Measurements from ENCODE around the gene RBPMS2.

The RBPMS2 gene

GRCh38 chr15:64716452-64716851, 58.9 kb downstream of the RBPMS2 start:
- DNase-seq = no peak

DNA sequence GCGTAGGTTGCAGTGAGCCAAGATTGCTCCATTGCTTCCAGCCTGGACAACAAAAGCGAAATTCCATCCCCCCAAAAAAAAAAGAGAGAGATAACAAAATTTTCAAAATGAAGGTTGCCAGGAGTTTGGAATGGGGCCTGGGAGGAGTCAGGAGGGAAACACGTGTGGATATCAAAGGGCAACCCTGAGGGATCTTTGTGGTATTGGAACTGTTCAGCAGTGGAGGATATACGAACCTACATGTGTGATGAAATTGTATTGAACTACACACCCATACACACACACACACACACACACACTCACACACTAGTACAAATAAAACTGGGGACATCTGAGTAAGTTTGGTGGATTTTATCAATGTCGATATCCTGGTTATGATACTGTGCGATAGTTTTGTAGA, 61.8 kb downstream of the RBPMS2 start:
- no peak for DNase-seq

DNA sequence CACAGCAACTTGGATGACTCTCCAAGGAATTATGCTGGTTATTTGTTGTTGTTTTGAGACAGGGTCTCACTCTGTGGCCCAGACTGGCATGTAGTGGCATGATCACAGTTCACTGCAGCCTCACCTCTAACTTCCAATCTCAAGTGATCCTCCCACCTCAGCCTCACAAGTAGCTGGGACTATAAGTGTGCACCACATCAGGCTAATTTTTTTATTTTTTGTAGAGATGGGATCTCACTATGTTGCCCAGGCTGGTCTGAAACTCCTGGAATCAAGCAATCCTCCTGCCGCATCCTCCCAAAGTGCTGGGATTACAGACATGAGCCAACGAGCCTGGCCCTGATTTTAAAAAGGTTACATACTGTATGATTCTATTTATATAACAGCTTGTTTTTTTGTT, 63.0 kb downstream of the RBPMS2 start:
- DNase-seq = no peak

GRCh38 chr15:64710676-64711428, 64.5 kb downstream of the RBPMS2 start:
- no peak for DNase-seq

DNA sequence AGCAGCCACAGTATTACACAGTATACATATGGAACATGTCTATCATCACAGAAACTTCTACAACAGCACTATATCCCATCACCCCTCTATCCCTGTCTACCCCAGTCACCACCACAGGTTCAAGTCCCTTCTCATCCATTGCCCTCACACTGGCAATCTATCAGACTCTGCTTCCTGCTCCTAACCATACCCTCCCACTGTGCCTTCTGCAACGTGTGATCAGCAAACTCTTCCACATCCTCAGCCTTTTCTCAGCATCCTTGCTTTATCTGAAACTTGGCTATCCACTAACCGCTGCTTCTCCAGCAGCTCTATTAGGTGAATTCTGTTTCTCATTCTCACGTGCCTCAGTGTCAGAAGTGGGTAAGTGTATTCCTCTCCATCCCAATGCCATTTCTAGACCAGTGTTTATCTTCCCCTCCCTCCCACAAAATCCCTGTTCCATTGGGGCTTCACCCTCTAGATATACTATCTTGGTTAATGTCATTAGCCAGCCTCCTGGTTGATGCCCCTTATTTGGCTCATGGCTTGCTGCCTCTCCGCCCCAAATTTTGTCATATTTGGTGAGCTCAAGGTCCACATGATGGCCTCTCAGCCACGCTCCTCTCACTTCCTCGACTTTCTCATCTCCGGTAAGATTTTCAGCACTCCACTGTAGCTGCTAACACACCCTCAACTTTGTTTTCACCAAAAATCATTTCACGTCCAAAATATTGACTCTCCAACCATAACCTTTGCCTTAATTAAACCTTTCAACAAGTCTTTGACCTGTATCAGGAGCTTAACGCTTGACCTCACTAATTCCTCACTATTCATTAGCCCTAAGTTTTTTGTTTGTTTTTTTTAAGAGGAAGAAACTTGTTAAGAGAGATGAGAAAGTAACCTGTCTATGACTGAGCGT, 69.1 kb downstream of the RBPMS2 start:
- DNase-seq = no peak

- no peak for DNase-seq
Measured at GRCh38 chr15:64705006-64705405, 70.4 kb downstream of the RBPMS2 start.

DNA sequence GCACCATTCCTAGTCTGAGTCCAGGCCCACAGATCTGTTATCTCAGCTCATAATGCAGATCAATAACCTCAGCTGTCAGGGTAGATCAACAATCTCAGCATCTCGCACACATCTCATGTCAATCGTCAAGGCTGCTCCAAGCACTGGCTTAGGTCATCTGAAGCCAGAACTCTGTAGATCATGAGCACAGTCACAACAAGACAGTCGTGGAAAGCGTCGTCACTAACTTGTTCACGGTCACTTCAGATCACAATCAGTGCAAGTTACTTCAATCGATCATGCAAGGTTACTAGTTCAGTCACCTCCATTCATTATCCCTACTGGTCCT, 71.8 kb downstream of the RBPMS2 start:
- DNase-seq = no peak

- peak; percentile 95 for DNase-seq
Measured at GRCh38 chr15:64702816-64703631, 72.4 kb downstream of the RBPMS2 start.

DNA sequence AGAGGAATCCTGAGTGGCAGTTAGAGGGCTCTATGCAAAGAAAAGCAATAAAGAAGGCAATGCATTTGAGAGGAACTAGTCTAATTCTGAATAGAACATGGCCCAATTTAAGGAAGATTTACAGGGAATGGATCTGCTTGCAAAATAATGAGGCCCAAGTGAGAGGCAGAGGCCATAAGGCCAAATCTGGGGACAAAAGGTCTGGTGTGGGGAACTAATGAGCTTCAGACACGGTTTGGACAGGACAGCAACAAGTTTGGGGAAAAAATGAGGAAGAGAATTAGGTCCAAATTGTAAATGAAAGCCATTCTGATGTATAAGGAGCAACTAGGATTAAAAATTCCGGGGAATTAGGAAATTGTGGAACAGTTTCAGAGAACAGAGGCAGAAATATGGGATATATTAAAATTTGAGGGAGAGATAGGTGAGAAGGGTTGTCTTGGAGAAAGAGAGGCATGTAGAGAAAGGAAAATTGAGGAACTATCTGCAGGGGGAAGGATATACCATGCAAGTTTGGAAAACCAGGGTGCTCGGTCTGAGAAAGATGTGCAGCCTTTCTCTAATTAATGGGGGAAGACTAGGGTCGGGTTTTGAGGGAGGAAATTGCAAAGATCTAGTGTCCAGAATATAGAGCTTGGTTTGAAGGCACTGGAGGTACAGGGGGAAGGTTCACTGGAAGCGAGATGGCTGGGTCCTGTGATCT, 73.8 kb downstream of the RBPMS2 start:
- DNase-seq = no peak

DNA sequence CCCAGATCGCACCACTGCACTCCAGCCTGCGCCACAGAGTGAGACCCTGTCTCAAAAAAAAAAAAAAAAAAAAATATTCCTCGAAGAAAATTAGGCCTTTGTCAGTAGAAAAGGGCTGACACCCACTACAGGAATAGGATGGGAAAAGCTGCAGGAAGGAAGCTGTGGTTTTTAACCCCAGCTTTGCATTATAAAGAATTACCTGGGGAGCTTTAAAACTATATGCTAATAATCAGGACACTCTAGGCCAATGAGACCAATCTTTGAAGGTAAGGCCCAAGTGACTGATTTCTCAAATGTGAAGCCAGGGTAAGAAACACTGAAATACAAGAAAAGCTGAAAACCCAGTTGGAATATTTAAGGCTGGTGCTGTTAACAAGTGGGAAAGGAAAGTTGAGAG, 74.3 kb downstream of the RBPMS2 start:
- DNase-seq = no peak

DNA sequence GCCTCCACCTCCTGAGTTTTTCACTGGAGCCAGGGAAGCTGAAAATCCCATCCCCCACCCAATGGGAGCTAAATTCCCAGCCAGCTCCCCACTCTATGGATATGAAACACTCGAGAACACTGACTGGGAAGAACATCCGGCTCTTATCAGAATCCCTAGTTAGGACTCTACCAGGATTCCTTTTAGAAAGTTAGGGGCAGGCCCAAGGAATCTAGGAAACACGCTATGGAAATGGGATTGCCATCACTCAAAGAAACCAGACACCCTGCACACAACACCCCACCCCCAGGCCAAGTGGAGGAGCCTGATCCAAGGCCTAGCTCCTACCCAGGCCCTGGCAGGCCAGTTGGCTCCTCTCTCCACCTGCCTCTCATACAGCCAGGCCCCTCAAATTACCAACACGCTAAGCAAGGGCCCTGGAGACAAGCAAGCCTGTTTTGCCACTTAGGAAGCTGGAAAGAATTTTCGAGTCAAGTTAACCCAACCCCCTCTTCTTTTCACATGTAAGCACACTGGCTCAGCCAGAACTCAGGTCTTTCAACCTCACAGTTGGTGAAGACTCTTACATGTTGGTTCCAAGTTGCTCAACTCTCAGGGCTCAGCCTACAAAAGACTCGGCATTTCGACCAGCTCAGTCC, 75.5 kb downstream of the RBPMS2 start:
- DNase-seq = no peak

- DNase-seq = no peak
Measured at GRCh38 chr15:64698823-64699222, 76.6 kb downstream of the RBPMS2 start.

DNA sequence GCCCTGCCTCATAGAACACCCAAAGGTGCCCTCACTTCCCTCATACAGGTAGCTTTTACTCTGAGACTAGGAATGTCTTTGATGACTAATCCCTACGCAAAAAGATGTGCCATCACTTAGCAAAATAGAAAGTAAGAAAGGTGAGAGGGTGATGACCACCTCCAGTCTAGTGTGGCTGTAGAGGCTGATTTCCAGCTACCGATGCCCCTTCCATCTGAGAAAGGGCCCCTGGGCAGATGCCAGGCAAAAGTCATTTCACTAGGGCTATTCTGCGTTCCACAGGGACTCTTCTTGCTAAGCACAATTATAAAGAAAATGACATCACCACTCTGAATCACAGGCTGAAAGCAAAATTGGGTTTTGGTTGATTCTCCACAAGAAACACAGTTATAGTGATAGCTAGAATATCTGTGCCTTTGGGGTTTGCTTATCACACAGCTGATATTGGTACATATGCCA, 77.4 kb downstream of the RBPMS2 start:
- no peak for DNase-seq

DNA sequence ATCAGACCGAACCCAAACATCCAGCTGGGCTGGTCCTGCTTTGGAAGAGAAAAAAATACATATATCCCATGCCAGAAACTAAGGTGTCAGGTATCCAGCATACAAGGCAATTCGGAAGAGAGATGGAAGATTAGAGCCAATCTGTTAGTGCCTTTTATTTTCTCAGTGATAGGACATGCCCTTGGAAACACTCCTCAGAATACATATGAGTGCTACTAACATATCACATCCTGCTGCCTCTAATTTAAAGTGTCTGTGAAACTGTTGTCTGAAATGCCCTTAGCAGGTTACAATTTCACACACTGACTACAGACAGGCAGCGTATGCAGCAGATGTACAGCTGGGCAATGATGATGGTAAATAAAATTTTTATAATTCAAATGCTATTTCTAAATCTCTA, 78.9 kb downstream of the RBPMS2 start:
- no peak for DNase-seq

DNA sequence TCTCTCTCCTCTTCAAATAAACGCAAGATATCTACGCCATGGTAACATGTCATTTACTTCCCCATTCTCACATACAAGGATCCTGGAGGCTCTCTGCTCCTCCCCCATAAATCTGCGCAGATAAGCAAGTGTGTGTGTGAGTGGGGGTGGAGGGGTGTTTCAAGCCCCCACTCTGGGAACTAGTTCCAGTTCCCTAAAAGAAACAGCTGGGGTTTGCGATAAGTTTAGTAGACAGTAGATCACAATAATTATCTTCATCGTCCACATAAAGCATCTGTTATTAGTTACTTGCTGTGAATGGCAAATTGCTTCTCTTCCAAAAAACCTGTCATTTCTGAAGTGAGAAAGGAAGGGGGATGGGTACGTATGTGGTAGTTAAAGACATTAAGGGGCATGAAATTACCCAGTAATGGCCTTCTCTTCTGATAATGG, 79.8 kb downstream of the RBPMS2 start:
- no peak for DNase-seq

DNA sequence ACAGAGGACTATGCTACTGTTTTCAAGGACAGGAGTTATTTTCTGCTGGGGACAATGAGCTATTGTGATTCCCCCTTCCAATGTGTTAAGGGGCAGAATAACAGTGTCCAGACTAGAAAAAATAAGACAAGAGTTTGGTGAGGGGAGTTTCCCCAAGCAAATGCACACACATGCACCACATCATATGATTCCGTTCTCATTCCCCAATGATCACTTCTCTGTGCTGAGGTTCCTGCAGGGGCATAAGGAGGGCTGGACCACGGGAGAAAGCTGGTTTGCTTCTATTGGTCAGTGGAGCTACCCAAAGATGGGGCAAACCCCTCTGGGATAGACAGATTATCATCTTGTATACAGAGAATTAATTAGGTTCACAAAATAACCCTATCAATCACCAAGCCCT, 80.6 kb downstream of the RBPMS2 start:
- no peak for DNase-seq

- no peak for DNase-seq
Measured at GRCh38 chr15:64693134-64693533, 82.3 kb downstream of the RBPMS2 start.

- no peak for DNase-seq
Measured at GRCh38 chr15:64691896-64692565, 83.4 kb downstream of the RBPMS2 start.

DNA sequence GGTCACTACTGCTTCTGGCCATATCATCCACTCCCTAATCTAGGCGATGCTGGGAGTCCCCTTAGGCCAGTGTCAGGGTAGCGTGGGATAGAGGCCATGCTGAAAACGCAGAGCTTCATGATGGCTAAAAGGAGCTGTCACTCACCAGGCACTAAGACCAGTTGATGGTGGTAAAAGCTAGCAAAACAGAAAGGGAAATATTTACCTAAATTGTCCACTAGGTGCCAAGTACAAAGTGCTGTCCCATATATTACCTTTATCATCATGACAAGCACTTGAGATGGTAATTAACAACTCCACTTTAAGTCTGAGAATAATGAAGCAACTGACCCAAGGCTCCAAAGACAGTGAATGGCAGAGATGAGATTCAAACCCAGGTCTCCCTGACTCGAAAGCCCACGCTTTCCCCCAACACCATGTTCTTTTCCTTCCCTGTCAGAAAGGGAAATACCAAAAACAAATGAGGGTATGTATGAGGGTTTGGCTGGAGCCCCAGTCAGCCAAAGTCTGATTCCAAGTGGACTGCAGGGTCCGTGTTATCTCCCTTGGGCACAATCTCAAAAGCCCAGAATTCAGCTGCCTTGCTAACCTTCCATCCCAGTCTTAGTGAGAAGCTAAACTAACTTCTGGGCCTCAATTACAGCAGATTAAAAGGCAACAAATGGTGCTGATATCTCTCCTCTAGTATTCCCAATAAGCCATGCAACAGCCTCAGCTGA, 84.7 kb downstream of the RBPMS2 start:
- DNase-seq = no peak

DNA sequence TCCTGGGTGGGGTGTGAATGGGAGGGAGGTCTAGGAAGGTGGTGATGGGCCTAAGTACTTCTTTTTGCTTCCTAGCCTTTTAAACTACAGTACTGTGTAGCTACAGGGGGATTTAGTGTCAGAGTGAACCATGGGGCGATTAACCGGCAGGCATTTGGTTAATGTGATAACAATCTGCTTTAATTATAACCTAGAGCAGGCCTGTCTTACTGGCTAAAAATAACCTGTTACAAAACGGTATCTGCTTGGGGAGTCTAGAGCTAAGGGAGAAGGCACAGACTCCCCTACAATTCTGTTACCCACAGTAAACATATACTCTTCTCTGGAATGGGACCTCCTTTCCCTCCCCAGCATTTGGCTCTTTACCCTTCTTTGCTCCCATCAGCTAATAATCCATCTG, 85.4 kb downstream of the RBPMS2 start:
- DNase-seq = no peak
